CD14-positive monocyte (primary cell): ENCODE data around the gene IRS2. TPM values are rescaled to one million over a fixed set of nuclear protein-coding genes. Genes with fewer than 3 reads are reported as not detected.
A peak's percentile ranks its signal among the peaks of the same experiment; 100 is the strongest.

Experiments used
- DNase-seq, 3 donors: peaks; one replicate each; pipeline ENCODE4 v3.0.0-alpha.2; 2011 to 2022
- H2AFZ ChIP-seq: 2 replicates; pipeline ENCODE4 v1.6.0; 2012; ENCODE audit warnings: mild to moderate bottlenecking, low read depth, low read length, inconsistent platforms; ENCODE audit not compliant: insufficient read depth, poor library complexity, severe bottlenecking
- H3K27ac ChIP-seq, 2 donors: 1 replicate in 1 of 2; 2 replicates in 1 of 2; pipeline ENCODE4 v1.5.1; 2012 to 2013; ENCODE audit warnings: low read length in 2 of 2, control low read depth in 1 of 2, inconsistent platforms in 1 of 2, low read depth in 1 of 2, mild to moderate bottlenecking in 1 of 2
- H3K27me3 ChIP-seq, 2 donors: one replicate each; pipeline versions ENCODE4 v1.6.0 to v1.6.1; 2011 to 2013; ENCODE audit warnings: low read length in 2 of 2; ENCODE audit not compliant: control insufficient read depth in 2 of 2, insufficient read depth in 2 of 2
- H3K36me3 ChIP-seq, 2 donors: replicated peaks in 1 of 2; 1 replicate in 1 of 2; 2 replicates in 1 of 2; pipeline versions ENCODE4 v1.5.1 to v1.6.1; 2012 to 2013; ENCODE audit warnings: low read length in 2 of 2, control low read depth in 1 of 2, inconsistent platforms in 1 of 2, mild to moderate bottlenecking in 1 of 2; ENCODE audit not compliant: insufficient read depth in 2 of 2, control insufficient read depth in 1 of 2
- H3K4me1 ChIP-seq, 2 donors: 1 replicate in 1 of 2; 2 replicates in 1 of 2; pipeline versions ENCODE4 v1.5.1 to v1.6.1; 2012 to 2013; ENCODE audit warnings: low read length in 2 of 2, control low read depth in 1 of 2, inconsistent platforms in 1 of 2, mild to moderate bottlenecking in 1 of 2, moderate library complexity in 1 of 2; ENCODE audit not compliant: insufficient read depth in 2 of 2, control insufficient read depth in 1 of 2
- H3K4me2 ChIP-seq: replicated peaks from 2 replicates; pipeline ENCODE3; 2012; ENCODE audit warnings: low read length, moderate library complexity, mild to moderate bottlenecking; ENCODE audit not compliant: poor library complexity, severe bottlenecking; ENCODE audit errors: extremely low read depth
- H3K4me3 ChIP-seq, 3 experiments: fragments of 200-600 bp in 1 of 3; sonication (generic) in 1 of 3; replicated peaks in 1 of 3; 1 replicate in 2 of 3; 2 replicates in 1 of 3; pipeline ENCODE4 v1.5.1; 2011 to 2013; ENCODE audit warnings: low read length in 3 of 3, mild to moderate bottlenecking in 3 of 3, control low read depth in 2 of 3, low read depth in 2 of 3, inconsistent platforms in 1 of 3, moderate library complexity in 1 of 3
- H3K79me2 ChIP-seq: 2 replicates; pipeline ENCODE4 v1.6.0; 2012; ENCODE audit warnings: mild to moderate bottlenecking, control low read depth, inconsistent platforms, low read length, moderate library complexity; ENCODE audit not compliant: insufficient read depth
- H3K9ac ChIP-seq: 2 replicates; pipeline ENCODE4 v1.6.0; 2017; ENCODE audit warnings: low read length, mild to moderate bottlenecking; ENCODE audit not compliant: insufficient read depth, poor library complexity, severe bottlenecking
- H3K9me3 ChIP-seq, 2 donors: replicated peaks in 1 of 2; 1 replicate in 1 of 2; 2 replicates in 1 of 2; pipeline versions ENCODE4 v1.5.1 to v1.6.1; 2012 to 2013; ENCODE audit warnings: low read length in 2 of 2, control low read depth in 1 of 2; ENCODE audit not compliant: control insufficient read depth in 1 of 2, insufficient read depth in 1 of 2
- H4K20me1 ChIP-seq: 2 replicates; pipeline ENCODE4 v1.6.0; 2012; ENCODE audit warnings: mild to moderate bottlenecking, low read length, control low read depth, moderate library complexity; ENCODE audit not compliant: insufficient read depth
- H3K27ac Mint-ChIP-seq, 7 donors: one replicate each; pipeline ENCODE4 v1.8.0; 2020; ENCODE audit warnings: mild to moderate bottlenecking in 7 of 7, mixed read lengths in 7 of 7, moderate library complexity in 6 of 7, inconsistent platforms in 2 of 7
- H3K27me3 Mint-ChIP-seq, 3 donors: one replicate each; pipeline ENCODE4 v1.8.0; 2021 to 2022; ENCODE audit warnings: low read depth in 3 of 3, mild to moderate bottlenecking in 3 of 3, mixed read lengths in 3 of 3, moderate library complexity in 3 of 3, inconsistent platforms in 1 of 3
- H3K36me3 Mint-ChIP-seq, 2 donors: one replicate each; pipeline ENCODE4 v1.8.0; 2020; ENCODE audit warnings: mixed read lengths in 2 of 2, inconsistent platforms in 1 of 2, mild to moderate bottlenecking in 1 of 2
- H3K4me1 Mint-ChIP-seq: one replicate; pipeline ENCODE4 v1.8.0; 2020; ENCODE audit warnings: mild to moderate bottlenecking, mixed read lengths
- H3K4me3 Mint-ChIP-seq, 2 donors: one replicate each; pipeline ENCODE4 v1.8.0; 2020; ENCODE audit warnings: mild to moderate bottlenecking in 2 of 2, mixed read lengths in 2 of 2, moderate library complexity in 1 of 2
- H3K9me3 Mint-ChIP-seq, 7 donors: one replicate each; pipeline ENCODE4 v1.8.0; 2020 to 2022; ENCODE audit warnings: mixed read lengths in 7 of 7, mild to moderate bottlenecking in 6 of 7, moderate library complexity in 6 of 7, inconsistent platforms in 2 of 7
- WGBS: methylation state at CpG from one replicate; pipeline ENCODE4 v1.1.5; 2013; ENCODE audit warnings: missing lambda C conversion rate; ENCODE audit not compliant: insufficient coverage; 5-methylcytosine and 5-hydroxymethylcytosine counted together
- intact Hi-C, 2 donors: fragments of 100-400 bp; cut with micrococcal nuclease; formaldehyde crosslinking; loops; one replicate each; pipeline versions ENCODE4 v1.15.0 to v1.15.1; 2023
- polyA plus RNA-seq, 3 donors: library from polyadenylated mRNA; depleted of rRNA in 1 of 3; unstranded in 2 of 3; stranded (reverse) in 1 of 3; fragments of 300-500 nt in 2 of 3; fragments of >200 nt in 1 of 3; fragmentation: Illumina TruSeq in 2 of 3; gene quantifications; 1 replicate in 2 of 3; 2 replicates in 1 of 3; pipeline ENCODE4 v1.2.3, GENCODE V29; 2012 to 2021
- TF ChIP-seq, protein P1 (sequence below): fragments of 200-600 bp; IDR thresholded peaks from one replicate; pipeline ENCODE4 v1.8.0; 2022; ENCODE audit warnings: antibody characterized with exemption, mild to moderate bottlenecking

Gene IRS2
- polyA plus RNA-seq, 3 donors, result 2.4 to 27.1 (median 3.5) TPM

DNA sequence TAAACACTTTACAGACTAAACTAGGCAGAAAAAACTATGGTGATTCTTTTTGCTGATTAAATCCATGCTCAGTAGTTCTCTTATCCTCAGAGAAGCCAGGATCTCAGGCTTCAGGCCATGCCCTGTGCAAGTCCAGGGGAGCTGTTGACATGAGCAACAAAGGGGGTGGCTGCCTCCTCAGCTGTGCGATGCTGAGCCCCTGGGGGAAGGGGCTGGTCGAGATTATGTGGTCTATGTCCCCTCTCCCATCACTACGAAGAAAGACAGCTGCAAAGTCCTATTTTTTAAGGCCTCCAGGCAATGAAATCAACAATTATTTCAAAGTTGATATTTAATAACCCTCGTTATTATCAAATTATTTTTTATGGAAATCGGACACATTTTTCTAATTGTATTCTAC, 37.0 kb downstream of the IRS2 start:
- Histone ChIP-seq H3K79me2 (no peaks in the 10 kb centered on the region), H4K20me1 (peaks cover 37% of the 10 kb centered on the region), H3K4me3 (no peak overlapping the region), H3K9me3 (no peaks in the 10 kb centered on the region), H3K27me3 (no peaks in the 10 kb centered on the region), H3K4me2 (no peak overlapping the region), H3K4me1 (no peaks in the 10 kb centered on the region), H3K36me3 (peaks cover 11 to 26% of the 10 kb centered on the region in 2 donors), H3K27ac (peak overlapping the region in 1 of 2 donors; percentile 32), H2AFZ (no peak overlapping the region), H3K9ac (no peak overlapping the region)
- peaks cover 20 to 29% of the 10 kb centered on the region in 2 donors for H3K36me3 Mint-ChIP-seq
- no peak for DNase-seq
- intact Hi-C loops, result no loop called here
- H3K4me3 Mint-ChIP-seq, result no peak overlapping the region
- TF ChIP-seq, protein P1, sequence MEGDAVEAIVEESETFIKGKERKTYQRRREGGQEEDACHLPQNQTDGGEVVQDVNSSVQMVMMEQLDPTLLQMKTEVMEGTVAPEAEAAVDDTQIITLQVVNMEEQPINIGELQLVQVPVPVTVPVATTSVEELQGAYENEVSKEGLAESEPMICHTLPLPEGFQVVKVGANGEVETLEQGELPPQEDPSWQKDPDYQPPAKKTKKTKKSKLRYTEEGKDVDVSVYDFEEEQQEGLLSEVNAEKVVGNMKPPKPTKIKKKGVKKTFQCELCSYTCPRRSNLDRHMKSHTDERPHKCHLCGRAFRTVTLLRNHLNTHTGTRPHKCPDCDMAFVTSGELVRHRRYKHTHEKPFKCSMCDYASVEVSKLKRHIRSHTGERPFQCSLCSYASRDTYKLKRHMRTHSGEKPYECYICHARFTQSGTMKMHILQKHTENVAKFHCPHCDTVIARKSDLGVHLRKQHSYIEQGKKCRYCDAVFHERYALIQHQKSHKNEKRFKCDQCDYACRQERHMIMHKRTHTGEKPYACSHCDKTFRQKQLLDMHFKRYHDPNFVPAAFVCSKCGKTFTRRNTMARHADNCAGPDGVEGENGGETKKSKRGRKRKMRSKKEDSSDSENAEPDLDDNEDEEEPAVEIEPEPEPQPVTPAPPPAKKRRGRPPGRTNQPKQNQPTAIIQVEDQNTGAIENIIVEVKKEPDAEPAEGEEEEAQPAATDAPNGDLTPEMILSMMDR, result no peak
- no CpG with 5 or more reads among the region's 5 CpGs for WGBS
- peaks cover 4% of the 10 kb centered on the region for H3K4me1 Mint-ChIP-seq
- peaks cover 0 to 6% (median 0%) of the 10 kb centered on the region in 7 donors for H3K9me3 Mint-ChIP-seq
- peaks cover 0 to 2% (median 0%) of the 10 kb centered on the region in 3 donors for H3K27me3 Mint-ChIP-seq
- H3K27ac Mint-ChIP-seq, result peak overlapping the region in 1 of 7 donors; percentile 22

DNA sequence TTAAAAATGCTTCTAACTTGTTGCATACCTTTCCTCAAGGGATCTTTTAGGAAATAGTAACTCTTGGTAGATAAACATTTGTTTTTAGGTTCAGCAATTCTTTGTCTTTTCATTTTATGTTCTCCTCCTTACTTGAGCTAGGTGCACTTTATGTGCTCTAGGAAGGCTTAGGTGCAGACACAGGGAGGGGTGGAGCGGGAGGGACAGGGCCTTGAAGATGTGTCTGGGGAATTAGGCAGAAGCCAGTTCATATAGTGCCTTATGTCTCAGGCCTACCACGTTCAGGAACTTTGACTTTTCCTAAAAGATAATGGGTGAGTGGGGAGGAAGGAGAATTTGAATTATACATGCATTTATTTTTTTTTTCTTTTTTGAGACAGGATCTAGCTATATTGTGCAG, 37.7 kb downstream of the IRS2 start:
- Histone ChIP-seq H3K27me3 (no peaks in the 10 kb centered on the region), H3K4me2 (no peak overlapping the region), H3K9me3 (no peaks in the 10 kb centered on the region), H2AFZ (no peak overlapping the region), H3K27ac (peak overlapping the region in 1 of 2 donors; percentile 32), H3K79me2 (no peaks in the 10 kb centered on the region), H3K9ac (no peak overlapping the region), H3K36me3 (peaks cover 6 to 19% of the 10 kb centered on the region in 2 donors), H3K4me3 (no peak overlapping the region), H3K4me1 (peaks cover 0 to 4% of the 10 kb centered on the region in 2 donors), H4K20me1 (peaks cover 30% of the 10 kb centered on the region)
- H3K4me1 Mint-ChIP-seq, result peaks cover 11% of the 10 kb centered on the region
- no peak for DNase-seq
- WGBS, result 100% methylated on average over 1 of the region's 2 CpGs
- H3K36me3 Mint-ChIP-seq, result peaks cover 15 to 22% of the 10 kb centered on the region in 2 donors
- H3K9me3 Mint-ChIP-seq, result peaks cover 0 to 6% (median 0%) of the 10 kb centered on the region in 7 donors
- no peak overlapping the region for H3K4me3 Mint-ChIP-seq
- H3K27ac Mint-ChIP-seq, result no peak overlapping the region
- TF ChIP-seq, protein P1, result no peak
- intact Hi-C loops, result no loop called here
- H3K27me3 Mint-ChIP-seq, result peaks cover 0 to 5% (median 2%) of the 10 kb centered on the region in 3 donors
